Nephron progenitor cell (in vitro differentiated cells): ENCODE data around the gene DPH3.

ENCODE experiments used
- DNase-seq: peaks from one replicate; pipeline ENCODE4 v3.0.0; 2021
- H3K27ac Mint-ChIP-seq: 2 replicates; pipeline ENCODE4 v1.8.0; 2021; ENCODE audit warnings: mild to moderate bottlenecking, moderate library complexity, mixed read lengths
- H3K27me3 Mint-ChIP-seq: 2 replicates; pipeline ENCODE4 v1.8.0; 2021; ENCODE audit warnings: mild to moderate bottlenecking, low read depth, mixed read lengths; ENCODE audit not compliant: poor library complexity
- H3K36me3 Mint-ChIP-seq: 2 replicates; pipeline ENCODE4 v1.8.0; 2021; ENCODE audit warnings: low read depth, mixed read lengths
- H3K4me1 Mint-ChIP-seq: 2 replicates; pipeline ENCODE4 v1.8.0; 2021; ENCODE audit warnings: mixed read lengths
- H3K4me3 Mint-ChIP-seq: 2 replicates; pipeline ENCODE4 v1.8.0; 2021; ENCODE audit warnings: mild to moderate bottlenecking, moderate library complexity, mixed read lengths
- H3K9me3 Mint-ChIP-seq: 2 replicates; pipeline ENCODE4 v1.8.0; 2021; ENCODE audit warnings: mild to moderate bottlenecking, moderate library complexity, mixed read lengths
- CTCF ChIP-seq: fragments of 200-600 bp; sonication (generic); IDR thresholded peaks from 2 replicates; pipeline ENCODE4 v1.5.0; 2021; ENCODE audit warnings: antibody characterized with exemption

DPH3 gene

GRCh38 chr3:16248556-16248955 is 16.2 kb downstream of the DPH3 start:
- no peak overlapping the region for H3K4me3 Mint-ChIP-seq
- H3K27ac Mint-ChIP-seq, result no peak overlapping the region
- H3K4me1 Mint-ChIP-seq, result peaks cover 27% of the 10 kb centered on the region
- no peak for TF ChIP-seq CTCF
- no peak for DNase-seq
- no peaks in the 10 kb centered on the region for H3K36me3 Mint-ChIP-seq
- H3K27me3 Mint-ChIP-seq, result peaks cover 7% of the 10 kb centered on the region
- H3K9me3 Mint-ChIP-seq, result no peaks in the 10 kb centered on the region

GRCh38 chr3:16247282-16248061 is 17.3 kb downstream of the DPH3 start:
- no peak overlapping the region for H3K27ac Mint-ChIP-seq
- H3K4me3 Mint-ChIP-seq, result no peak overlapping the region
- H3K36me3 Mint-ChIP-seq, result no peaks in the 10 kb centered on the region
- no peaks in the 10 kb centered on the region for H3K9me3 Mint-ChIP-seq
- peaks cover 7% of the 10 kb centered on the region for H3K27me3 Mint-ChIP-seq
- H3K4me1 Mint-ChIP-seq, result peaks cover 30% of the 10 kb centered on the region
- peak; percentile 95 for TF ChIP-seq CTCF
- DNase-seq, result peak; percentile 83

- TF ChIP-seq CTCF, result no peak
- Mint-ChIP-seq H3K27ac (peak overlapping the region; percentile 49), H3K36me3 (no peaks in the 10 kb centered on the region), H3K27me3 (peaks cover 3% of the 10 kb centered on the region), H3K4me3 (no peak overlapping the region), H3K9me3 (no peaks in the 10 kb centered on the region), H3K4me1 (peaks cover 30% of the 10 kb centered on the region)
- DNase-seq, result no peak
Observed at GRCh38 chr3:16245609-16246008, 19.1 kb downstream of the DPH3 start.

GRCh38 chr3:16243706-16244490 is 20.8 kb downstream of the DPH3 start:
- no peak for TF ChIP-seq CTCF
- Mint-ChIP-seq H3K36me3 (no peaks in the 10 kb centered on the region), H3K4me1 (peaks cover 41% of the 10 kb centered on the region), H3K9me3 (no peaks in the 10 kb centered on the region), H3K4me3 (no peak overlapping the region), H3K27ac (no peak overlapping the region), H3K27me3 (peaks cover 2% of the 10 kb centered on the region)
- DNase-seq, result no peak

- no peaks in the 10 kb centered on the region for H3K27me3 Mint-ChIP-seq
- no peak for DNase-seq
- H3K36me3 Mint-ChIP-seq, result no peaks in the 10 kb centered on the region
- H3K9me3 Mint-ChIP-seq, result no peaks in the 10 kb centered on the region
- no peak for TF ChIP-seq CTCF
- no peak overlapping the region for H3K4me3 Mint-ChIP-seq
- H3K4me1 Mint-ChIP-seq, result peaks cover 30% of the 10 kb centered on the region
- H3K27ac Mint-ChIP-seq, result no peak overlapping the region
Observed at GRCh38 chr3:16242177-16242576, 22.6 kb downstream of the DPH3 start.
